K562 (cell line): ENCODE results near the gene ACER2. TPM values are rescaled to one million over a fixed set of nuclear protein-coding genes. Genes with fewer than 3 reads are reported as not detected.
A peak's percentile ranks its signal among the peaks of the same experiment; 100 is the strongest.

Experiments used
- STAG1 ChIP-seq: sonication (generic); formaldehyde crosslinking; IDR thresholded peaks from 2 replicates; pipeline ENCODE4 v1.5.0; 2020; ENCODE audit warnings: missing genetic modification reagents, borderline replicate concordance
- TCF7 ChIP-seq: sonication (generic); IDR thresholded peaks from 2 replicates; pipeline ENCODE4 v1.6.1; 2016; ENCODE audit warnings: antibody characterized with exemption, borderline replicate concordance
- polyA plus RNA-seq, 8 experiments: library from polyadenylated mRNA; depleted of rRNA in 4 of 8; stranded (reverse) in 5 of 8; unstranded in 3 of 8; fragments of >200 nt; fragmentation: Nextera tagmentation in 2 of 8; fragmentation: Illumina TruSeq in 1 of 8; extraction: Ambion mirVana in 2 of 8; extraction: Trizol in 1 of 8; gene quantifications; 2 replicates each; pipeline versions ENCODE4 v1.2.1 to v1.2.3, GENCODE V29; 2011 to 2014; ENCODE audit warnings: inconsistent platforms in 1 of 8, missing spikeins in 1 of 8
- total RNA-seq, 7 experiments: library from RNA; depleted of rRNA in 6 of 7; stranded (reverse); fragments of >200 nt in 6 of 7; fragmentation: Illumina TruSeq in 2 of 7; extraction: Trizol in 2 of 7; gene quantifications; 2 replicates each; pipeline versions ENCODE4 v1.2.1 to v1.2.3, GENCODE V29; 2011 to 2021; ENCODE audit warnings: low replicate concordance in 1 of 7
- TF ChIP-seq, protein P1 (sequence below), 2 experiments: fragments of 450-650 bp; formaldehyde crosslinking in 1 of 2; IDR thresholded peaks; 2 replicates each; pipeline versions ENCODE4 v1.4.0 to v1.6.1; 2014 to 2020; ENCODE audit warnings: mild to moderate bottlenecking in 2 of 2, borderline replicate concordance in 1 of 2, low read depth in 1 of 2
- TF ChIP-seq, protein P2 (sequence below): fragments of 450-650 bp; IDR thresholded peaks from 2 replicates; pipeline ENCODE4 v1.6.1; 2016

The ACER2 gene
- total and polyA plus RNA-seq, 9 of the 15 experiments (the other 6 are each of a cell fraction or from before 2014, with no cell fraction given), result 0.17 to 4.6 (median 3.0) TPM

DNA sequence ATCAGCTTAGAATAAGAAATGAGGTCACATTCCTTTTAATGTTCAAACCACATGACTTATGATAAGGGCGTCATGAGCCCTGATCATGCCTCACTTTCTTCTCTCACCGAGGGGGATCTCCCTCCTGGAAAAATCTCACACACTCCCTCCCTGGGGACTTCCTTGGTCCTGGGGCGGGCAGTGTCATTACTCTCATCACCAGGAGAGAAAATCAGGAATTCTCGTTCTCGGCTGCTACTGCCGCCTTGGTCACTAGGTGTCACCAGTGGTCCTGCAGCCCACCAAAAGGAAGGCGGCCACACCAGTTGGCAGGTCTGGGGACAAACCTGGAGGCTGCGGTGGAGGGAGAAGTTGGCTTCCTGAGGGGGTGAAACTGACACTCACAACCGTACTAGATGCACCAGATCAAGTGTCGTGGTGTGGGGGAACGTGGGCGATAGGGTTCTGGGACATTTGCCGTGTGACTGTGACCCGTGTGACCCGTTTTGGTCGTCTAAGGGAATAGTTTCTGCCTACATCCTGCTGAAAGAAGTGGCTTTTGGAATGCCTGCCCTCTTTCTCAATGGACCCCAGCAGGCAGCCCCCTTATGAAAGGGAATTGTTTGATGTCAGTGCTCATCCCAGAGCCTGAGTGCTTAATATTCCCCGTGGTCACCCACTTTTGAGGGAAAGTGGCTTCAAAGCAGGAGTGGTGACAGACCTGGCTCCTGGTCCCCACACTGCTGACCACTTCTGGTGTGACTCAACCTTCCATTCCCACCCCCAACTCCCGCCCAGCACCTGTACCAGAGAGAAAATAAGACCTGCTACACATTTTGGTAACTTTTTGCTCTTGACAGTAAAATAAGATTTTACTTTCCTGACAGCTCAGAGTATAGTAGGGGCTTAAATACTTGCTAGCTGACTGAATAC is 63.2 kb downstream of the ACER2 start (continued):
- TF ChIP-seq, protein P1, sequence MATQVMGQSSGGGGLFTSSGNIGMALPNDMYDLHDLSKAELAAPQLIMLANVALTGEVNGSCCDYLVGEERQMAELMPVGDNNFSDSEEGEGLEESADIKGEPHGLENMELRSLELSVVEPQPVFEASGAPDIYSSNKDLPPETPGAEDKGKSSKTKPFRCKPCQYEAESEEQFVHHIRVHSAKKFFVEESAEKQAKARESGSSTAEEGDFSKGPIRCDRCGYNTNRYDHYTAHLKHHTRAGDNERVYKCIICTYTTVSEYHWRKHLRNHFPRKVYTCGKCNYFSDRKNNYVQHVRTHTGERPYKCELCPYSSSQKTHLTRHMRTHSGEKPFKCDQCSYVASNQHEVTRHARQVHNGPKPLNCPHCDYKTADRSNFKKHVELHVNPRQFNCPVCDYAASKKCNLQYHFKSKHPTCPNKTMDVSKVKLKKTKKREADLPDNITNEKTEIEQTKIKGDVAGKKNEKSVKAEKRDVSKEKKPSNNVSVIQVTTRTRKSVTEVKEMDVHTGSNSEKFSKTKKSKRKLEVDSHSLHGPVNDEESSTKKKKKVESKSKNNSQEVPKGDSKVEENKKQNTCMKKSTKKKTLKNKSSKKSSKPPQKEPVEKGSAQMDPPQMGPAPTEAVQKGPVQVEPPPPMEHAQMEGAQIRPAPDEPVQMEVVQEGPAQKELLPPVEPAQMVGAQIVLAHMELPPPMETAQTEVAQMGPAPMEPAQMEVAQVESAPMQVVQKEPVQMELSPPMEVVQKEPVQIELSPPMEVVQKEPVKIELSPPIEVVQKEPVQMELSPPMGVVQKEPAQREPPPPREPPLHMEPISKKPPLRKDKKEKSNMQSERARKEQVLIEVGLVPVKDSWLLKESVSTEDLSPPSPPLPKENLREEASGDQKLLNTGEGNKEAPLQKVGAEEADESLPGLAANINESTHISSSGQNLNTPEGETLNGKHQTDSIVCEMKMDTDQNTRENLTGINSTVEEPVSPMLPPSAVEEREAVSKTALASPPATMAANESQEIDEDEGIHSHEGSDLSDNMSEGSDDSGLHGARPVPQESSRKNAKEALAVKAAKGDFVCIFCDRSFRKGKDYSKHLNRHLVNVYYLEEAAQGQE (IDR thresholded peaks at IDR 0.05; ENCODE audit: borderline replicate concordance), result peak; percentile 50
- TF ChIP-seq, protein P1 (CRISPR knock-in tag; IDR thresholded peaks at IDR 0.05; ENCODE audit: low read depth), result no peak
- TF ChIP-seq, protein P2, sequence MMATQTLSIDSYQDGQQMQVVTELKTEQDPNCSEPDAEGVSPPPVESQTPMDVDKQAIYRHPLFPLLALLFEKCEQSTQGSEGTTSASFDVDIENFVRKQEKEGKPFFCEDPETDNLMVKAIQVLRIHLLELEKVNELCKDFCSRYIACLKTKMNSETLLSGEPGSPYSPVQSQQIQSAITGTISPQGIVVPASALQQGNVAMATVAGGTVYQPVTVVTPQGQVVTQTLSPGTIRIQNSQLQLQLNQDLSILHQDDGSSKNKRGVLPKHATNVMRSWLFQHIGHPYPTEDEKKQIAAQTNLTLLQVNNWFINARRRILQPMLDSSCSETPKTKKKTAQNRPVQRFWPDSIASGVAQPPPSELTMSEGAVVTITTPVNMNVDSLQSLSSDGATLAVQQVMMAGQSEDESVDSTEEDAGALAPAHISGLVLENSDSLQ, result no peak
- TF ChIP-seq STAG1 (CRISPR knock-in tag) (peak; percentile 74; the same call in 1 of the 2 replicates), TCF7 (no peak)
